C4-2B (cell line): ENCODE data around the gene OR8B8.

Experiments used
- CTCF ChIP-seq: fragments of 450-650 bp; conservative IDR thresholded peaks from 2 replicates; pipeline ENCODE4 v1.5.1; 2017; ENCODE audit warnings: mild to moderate bottlenecking
- ZFX ChIP-seq: fragments of 450-650 bp; IDR thresholded peaks from 2 replicates; pipeline ENCODE4 v1.6.1; 2017

- TF ChIP-seq CTCF (no peak), ZFX (no peak)
Measured at GRCh38 chr11:124441519-124441918, 4.0 kb downstream of the OR8B8 start.
